HFFc6 (cell line): ENCODE measurements around the gene FAM222A. TPM values are rescaled to one million over a fixed set of nuclear protein-coding genes. Genes with fewer than 3 reads are reported as not detected.

Source experiments
- DNase-seq: peaks from one replicate; pipeline ENCODE4 v3.0.0-alpha.2; 2018
- H3K27ac Mint-ChIP-seq: 2 replicates; pipeline ENCODE4 v1.8.0; 2020; ENCODE audit warnings: mild to moderate bottlenecking, mixed read lengths
- H3K27me3 Mint-ChIP-seq: 2 replicates; pipeline ENCODE4 v1.8.0; 2021; ENCODE audit warnings: mild to moderate bottlenecking, moderate library complexity, mixed read lengths; ENCODE audit not compliant: insufficient read depth
- H3K36me3 Mint-ChIP-seq: 2 replicates; pipeline ENCODE4 v1.8.0; 2021; ENCODE audit warnings: low read depth, mixed read lengths
- H3K4me1 Mint-ChIP-seq: 2 replicates; pipeline ENCODE4 v1.8.0; 2020; ENCODE audit warnings: low read depth, mixed read lengths
- H3K4me3 Mint-ChIP-seq: 2 replicates; pipeline ENCODE4 v1.8.0; 2020; ENCODE audit warnings: mild to moderate bottlenecking, moderate library complexity, mixed read lengths
- H3K9me3 Mint-ChIP-seq: 2 replicates; pipeline ENCODE4 v1.8.0; 2020; ENCODE audit warnings: mild to moderate bottlenecking, mixed read lengths
- total RNA-seq, 6 experiments: library from RNA; stranded (reverse); fragmentation: NEBNext Ultra II Directional; extraction: Animal tissue kit (Norgen Biotek cat#: 25700); gene quantifications; 2 replicates in 1 of 6; 3 replicates in 5 of 6; pipeline ENCODE4 v1.2.3, GENCODE V29; 2021
- TF ChIP-seq, protein P1 (sequence below): fragments of 200-600 bp; sonication (generic); IDR thresholded peaks from 2 replicates; pipeline ENCODE4 v1.5.0; 2021; ENCODE audit warnings: antibody characterized with exemption, mild to moderate bottlenecking

Gene FAM222A
- total RNA-seq, 6 experiments from 2014 or later = 0.46 to 0.65 (median 0.64) TPM

DNA sequence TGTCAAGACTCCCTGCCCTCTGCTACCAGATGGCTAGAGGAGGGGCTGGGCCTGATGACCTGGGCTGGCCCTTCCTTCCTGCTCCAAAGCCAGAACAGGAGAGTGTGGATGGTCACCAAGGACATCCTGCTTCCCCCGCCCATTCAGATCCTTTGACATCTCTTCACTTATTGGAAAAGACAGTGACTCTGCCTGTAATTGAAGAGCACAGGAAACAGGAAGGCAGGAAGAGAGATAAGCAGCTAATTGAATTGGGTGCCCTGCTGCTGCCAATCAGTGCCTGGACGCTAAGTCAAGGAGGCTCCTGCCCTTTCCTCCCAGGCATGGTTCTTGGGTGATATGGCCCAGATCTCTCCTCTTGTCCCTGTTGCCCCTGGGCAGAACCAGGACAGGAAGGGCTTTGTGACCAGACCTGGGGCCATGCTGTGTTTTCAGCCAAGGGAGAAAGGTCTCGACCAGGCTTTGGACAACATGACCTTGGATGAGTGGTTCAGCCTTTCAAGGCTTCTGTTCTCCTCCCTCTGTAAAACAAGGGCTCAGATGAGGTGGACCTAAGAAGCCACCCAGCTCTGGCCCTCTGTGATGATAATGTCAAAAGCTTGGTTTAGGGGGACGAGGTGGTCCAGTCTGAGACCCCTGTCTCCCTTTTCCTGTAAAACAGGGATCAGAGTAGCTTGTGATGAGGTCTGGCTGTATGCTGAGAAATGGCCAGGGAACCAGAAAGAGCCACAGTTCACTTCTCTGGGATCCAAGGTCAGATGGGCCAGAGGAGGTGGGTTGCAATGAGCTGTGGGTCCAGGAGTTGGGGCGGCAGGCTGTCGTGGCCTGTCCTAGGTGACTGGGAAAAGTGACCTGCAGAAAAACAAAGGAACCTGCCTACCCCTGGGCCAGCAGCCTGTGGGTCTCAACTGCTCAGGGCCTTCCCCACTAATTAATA, 38.8 kb downstream of the FAM222A start:
- H3K27me3 Mint-ChIP-seq = peaks cover 35% of the 10 kb centered on the region
- DNase-seq = no peak
- no peak overlapping the region for H3K4me3 Mint-ChIP-seq
- no peak overlapping the region for H3K27ac Mint-ChIP-seq
- H3K9me3 Mint-ChIP-seq = peaks cover 25% of the 10 kb centered on the region
- H3K36me3 Mint-ChIP-seq = peaks cover 19% of the 10 kb centered on the region
- TF ChIP-seq, protein P1, sequence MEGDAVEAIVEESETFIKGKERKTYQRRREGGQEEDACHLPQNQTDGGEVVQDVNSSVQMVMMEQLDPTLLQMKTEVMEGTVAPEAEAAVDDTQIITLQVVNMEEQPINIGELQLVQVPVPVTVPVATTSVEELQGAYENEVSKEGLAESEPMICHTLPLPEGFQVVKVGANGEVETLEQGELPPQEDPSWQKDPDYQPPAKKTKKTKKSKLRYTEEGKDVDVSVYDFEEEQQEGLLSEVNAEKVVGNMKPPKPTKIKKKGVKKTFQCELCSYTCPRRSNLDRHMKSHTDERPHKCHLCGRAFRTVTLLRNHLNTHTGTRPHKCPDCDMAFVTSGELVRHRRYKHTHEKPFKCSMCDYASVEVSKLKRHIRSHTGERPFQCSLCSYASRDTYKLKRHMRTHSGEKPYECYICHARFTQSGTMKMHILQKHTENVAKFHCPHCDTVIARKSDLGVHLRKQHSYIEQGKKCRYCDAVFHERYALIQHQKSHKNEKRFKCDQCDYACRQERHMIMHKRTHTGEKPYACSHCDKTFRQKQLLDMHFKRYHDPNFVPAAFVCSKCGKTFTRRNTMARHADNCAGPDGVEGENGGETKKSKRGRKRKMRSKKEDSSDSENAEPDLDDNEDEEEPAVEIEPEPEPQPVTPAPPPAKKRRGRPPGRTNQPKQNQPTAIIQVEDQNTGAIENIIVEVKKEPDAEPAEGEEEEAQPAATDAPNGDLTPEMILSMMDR = no peak
- no peaks in the 10 kb centered on the region for H3K4me1 Mint-ChIP-seq

DNA sequence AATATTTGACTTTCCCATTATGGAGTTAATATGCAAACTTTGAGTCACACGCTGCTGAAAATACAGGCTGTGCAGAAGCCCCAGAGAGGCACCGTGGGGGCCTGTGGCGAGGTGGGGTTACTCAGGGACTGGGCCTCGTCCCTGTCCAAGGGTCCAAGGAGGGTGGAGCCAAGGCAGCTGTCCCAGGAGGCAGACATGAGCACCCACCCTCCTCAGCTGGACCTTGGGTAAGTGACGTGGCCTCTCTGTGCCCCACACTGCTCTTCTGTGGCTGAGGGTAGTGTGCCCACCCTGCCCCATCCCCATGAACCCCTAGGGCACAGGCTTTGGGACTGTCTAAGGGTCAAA, 39.4 kb downstream of the FAM222A start:
- Mint-ChIP-seq H3K27ac (no peak overlapping the region), H3K27me3 (peaks cover 36% of the 10 kb centered on the region), H3K4me3 (no peak overlapping the region), H3K9me3 (peaks cover 25% of the 10 kb centered on the region), H3K4me1 (no peaks in the 10 kb centered on the region), H3K36me3 (peaks cover 19% of the 10 kb centered on the region)
- TF ChIP-seq, protein P1 = no peak
- no peak for DNase-seq

DNA sequence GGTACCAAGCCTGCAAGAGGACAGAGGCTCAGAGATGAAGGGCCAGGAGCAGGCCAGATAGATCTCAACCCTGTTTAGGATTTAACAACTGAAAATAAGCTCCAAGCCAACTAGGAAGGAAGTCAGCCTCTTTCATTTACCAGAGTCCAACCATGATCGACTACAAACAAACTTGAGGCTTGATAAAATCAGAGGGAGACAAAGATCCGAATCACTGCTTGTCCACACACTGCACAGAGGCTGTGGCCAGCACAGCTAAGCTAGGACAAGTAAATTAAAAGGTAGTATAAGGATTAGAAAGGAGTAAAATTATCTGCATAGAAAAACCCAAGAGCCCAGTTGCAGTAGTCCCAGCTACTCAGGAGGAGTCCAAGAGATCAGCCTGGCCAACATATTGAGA, 40.3 kb downstream of the FAM222A start:
- H3K9me3 Mint-ChIP-seq = peaks cover 25% of the 10 kb centered on the region
- H3K27me3 Mint-ChIP-seq = peaks cover 33% of the 10 kb centered on the region
- no peak for DNase-seq
- TF ChIP-seq, protein P1 = no peak
- no peak overlapping the region for H3K4me3 Mint-ChIP-seq
- H3K4me1 Mint-ChIP-seq = no peaks in the 10 kb centered on the region
- H3K36me3 Mint-ChIP-seq = peaks cover 19% of the 10 kb centered on the region
- no peak overlapping the region for H3K27ac Mint-ChIP-seq

DNA sequence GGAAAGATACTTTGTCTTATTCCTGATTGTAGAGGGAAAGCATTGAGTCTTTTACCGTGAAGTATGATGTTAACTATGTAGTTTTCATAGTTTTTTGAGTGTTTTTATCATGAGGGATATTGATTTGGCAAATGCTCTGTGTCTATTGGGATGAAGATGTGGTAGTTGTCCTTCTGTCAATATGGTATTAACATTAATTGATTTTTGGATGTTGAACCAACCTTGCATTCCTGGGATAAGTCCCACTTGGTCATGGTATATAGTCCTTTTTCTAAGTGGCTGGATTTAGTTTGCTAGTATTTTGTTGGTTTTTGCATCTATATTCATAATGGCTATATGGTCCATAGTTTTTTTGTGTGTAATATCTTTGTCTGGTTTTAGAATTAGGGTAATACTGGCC, 42.8 kb downstream of the FAM222A start:
- no peaks in the 10 kb centered on the region for H3K4me1 Mint-ChIP-seq
- H3K36me3 Mint-ChIP-seq = peaks cover 19% of the 10 kb centered on the region
- no peak for DNase-seq
- TF ChIP-seq, protein P1 = no peak
- H3K9me3 Mint-ChIP-seq = peaks cover 19% of the 10 kb centered on the region
- H3K27ac Mint-ChIP-seq = no peak overlapping the region
- no peak overlapping the region for H3K4me3 Mint-ChIP-seq
- H3K27me3 Mint-ChIP-seq = peaks cover 26% of the 10 kb centered on the region

DNA sequence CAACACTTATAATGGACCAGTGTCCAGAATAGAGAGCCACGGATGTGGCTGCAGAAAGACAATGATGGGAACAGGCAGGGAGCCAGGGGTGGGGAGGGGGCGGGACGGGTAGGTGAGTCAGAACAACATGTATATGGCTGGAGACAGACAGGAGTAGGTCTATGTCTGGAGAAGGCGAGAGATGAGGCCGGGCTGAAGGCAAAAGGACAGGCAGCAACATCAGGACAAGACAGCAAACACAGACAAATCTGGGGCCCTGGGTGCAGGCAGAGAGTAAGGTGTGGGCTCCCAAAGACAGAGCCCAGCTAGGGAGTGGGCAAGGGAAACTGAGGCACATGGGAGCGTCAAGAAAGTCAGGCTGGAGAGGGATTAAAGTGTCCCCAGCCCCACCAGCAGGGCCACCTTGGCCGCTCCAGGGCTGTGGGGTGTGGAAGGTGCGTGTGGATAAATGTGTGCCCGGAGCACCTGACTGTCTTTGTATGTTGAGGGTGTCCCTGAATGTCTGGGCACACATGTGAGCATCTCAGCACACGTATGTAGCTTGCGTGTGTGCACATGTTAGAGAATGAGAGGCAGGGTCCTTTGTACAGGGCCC, 44.1 kb downstream of the FAM222A start:
- H3K27ac Mint-ChIP-seq = no peak overlapping the region
- peaks cover 19% of the 10 kb centered on the region for H3K9me3 Mint-ChIP-seq
- peaks cover 19% of the 10 kb centered on the region for H3K36me3 Mint-ChIP-seq
- TF ChIP-seq, protein P1 = no peak
- DNase-seq = no peak
- no peaks in the 10 kb centered on the region for H3K4me1 Mint-ChIP-seq
- no peak overlapping the region for H3K4me3 Mint-ChIP-seq
- peaks cover 22% of the 10 kb centered on the region for H3K27me3 Mint-ChIP-seq
